Measurements from ENCODE around the gene FAM107B.

DNA sequence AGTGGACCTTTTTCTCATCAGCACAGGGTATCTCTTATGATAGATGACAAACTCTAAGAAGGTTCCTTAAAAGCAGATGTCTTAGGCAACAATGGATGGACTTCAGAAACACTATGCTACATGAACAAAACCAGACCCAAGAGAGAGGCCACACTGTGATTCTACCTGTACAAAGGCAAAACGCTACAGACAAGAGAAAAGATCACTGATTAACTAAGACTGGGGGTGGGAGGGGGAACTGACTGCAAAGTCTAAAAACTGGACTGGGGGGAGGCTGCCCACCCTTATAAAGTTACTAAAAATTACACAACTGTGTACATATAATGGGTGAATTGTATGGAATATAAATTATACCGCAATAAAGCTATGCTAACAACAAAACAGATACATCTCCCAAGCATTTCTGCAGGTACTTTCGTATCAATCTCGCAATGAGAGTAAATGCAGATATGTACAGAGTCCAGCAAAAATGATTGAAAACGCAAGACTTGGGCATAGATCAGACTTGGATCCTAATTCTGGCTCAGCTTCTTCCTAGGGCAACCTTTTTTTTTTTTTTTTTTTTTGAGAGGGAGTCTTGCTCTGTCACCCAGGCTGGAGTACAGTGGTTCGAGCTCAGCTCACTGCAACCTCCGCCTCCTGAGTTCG is 179.7 kb downstream of the FAM107B start:
- TF ChIP-seq EZH2 (IDR thresholded peaks at IDR 0.05; ENCODE audit: insufficient read depth, poor library complexity, severe bottlenecking) (no peak), EZH2phosphoT487 (IDR thresholded peaks at IDR 0.05; ENCODE audit: insufficient read depth, low read depth) (no peak)

Data from GM23248 (cell line).